HUES48 (cell line): ENCODE measurements around the gene ZNF516.

ENCODE experiments used
- H3K27ac ChIP-seq: one replicate; pipeline ENCODE4 v1.7.0; 2013; ENCODE audit warnings: low read depth, low read length, inconsistent platforms
- H3K27me3 ChIP-seq: 2 replicates; pipeline ENCODE4 v1.6.1; 2013; ENCODE audit warnings: mild to moderate bottlenecking, low read length; ENCODE audit not compliant: control insufficient read depth, insufficient read depth
- H3K36me3 ChIP-seq: 2 replicates; pipeline ENCODE4 v1.6.1; 2013; ENCODE audit warnings: low read length; ENCODE audit not compliant: control insufficient read depth, insufficient read depth
- H3K4me1 ChIP-seq: 2 replicates; pipeline ENCODE4 v1.6.1; 2013; ENCODE audit warnings: mild to moderate bottlenecking, low read length; ENCODE audit not compliant: control insufficient read depth, insufficient read depth
- H3K4me3 ChIP-seq: 2 replicates; pipeline ENCODE4 v1.5.1; 2013; ENCODE audit warnings: mild to moderate bottlenecking, low read depth, low read length
- H3K9ac ChIP-seq: 2 replicates; pipeline ENCODE4 v1.6.1; 2013; ENCODE audit warnings: mild to moderate bottlenecking, low read depth, low read length, moderate library complexity
- H3K9me3 ChIP-seq: 2 replicates; pipeline ENCODE4 v1.6.1; 2013; ENCODE audit warnings: low read length; ENCODE audit not compliant: control insufficient read depth, insufficient read depth

Gene ZNF516

GRCh38 chr18:76444446-76445105 lies 50.5 kb downstream of the ZNF516 start:
- H3K36me3 ChIP-seq, result peaks cover 17% of the 10 kb centered on the region
- no peak overlapping the region for H3K9ac ChIP-seq
- H3K4me1 ChIP-seq, result peaks cover under 1% of the 10 kb centered on the region; the same call in 1 of the 2 replicates
- H3K4me3 ChIP-seq, result no peak overlapping the region
- H3K27ac ChIP-seq, result no peak overlapping the region
- no peaks in the 10 kb centered on the region for H3K9me3 ChIP-seq
- H3K27me3 ChIP-seq, result no peaks in the 10 kb centered on the region; the same call in 1 of the 2 replicates

GRCh38 chr18:76443519-76444445 lies 51.3 kb downstream of the ZNF516 start:
- H3K4me3 ChIP-seq, result no peak overlapping the region
- H3K9me3 ChIP-seq, result no peaks in the 10 kb centered on the region
- H3K9ac ChIP-seq, result no peak overlapping the region
- no peaks in the 10 kb centered on the region for H3K4me1 ChIP-seq
- no peaks in the 10 kb centered on the region for H3K27me3 ChIP-seq
- no peak overlapping the region for H3K27ac ChIP-seq
- peaks cover 17% of the 10 kb centered on the region for H3K36me3 ChIP-seq

DNA sequence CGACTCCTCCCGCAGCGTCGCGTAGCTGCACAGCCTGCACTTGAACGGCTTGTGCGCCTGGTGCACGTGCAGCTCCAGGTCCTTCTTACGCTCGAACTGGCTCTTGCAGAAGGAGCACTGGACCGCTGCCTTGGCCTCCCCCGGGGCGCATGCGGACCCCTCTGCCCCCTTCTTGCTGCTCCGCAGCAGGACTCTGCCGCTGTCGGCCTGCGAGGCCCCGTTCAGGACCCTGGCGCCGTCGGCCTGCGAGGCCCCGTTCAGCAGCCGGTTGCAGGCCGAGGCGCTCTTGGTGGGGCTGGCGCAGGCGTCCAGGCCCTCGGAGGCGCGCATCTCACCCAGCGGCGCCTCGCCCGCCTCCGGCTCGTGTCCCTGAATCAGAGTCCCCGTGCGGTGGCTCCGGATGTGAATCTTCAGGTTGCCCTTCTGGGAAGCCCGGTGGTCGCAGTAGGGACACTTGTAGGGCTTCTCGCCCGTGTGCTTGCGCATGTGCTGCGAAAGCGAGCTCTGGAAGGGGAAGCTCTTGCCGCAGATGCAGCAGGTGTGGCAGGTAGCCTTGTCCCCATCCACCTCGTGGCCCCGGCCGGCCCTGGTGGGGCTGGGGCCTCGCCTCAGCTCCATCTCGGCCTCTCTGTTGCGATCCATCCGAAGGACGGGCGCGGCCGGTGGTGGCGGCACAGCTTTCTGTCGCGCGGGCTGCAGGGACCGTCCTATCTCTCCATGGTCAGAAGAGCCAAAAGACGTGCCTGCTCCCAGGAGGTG lies 52.5 kb downstream of the ZNF516 start:
- H3K4me3 ChIP-seq, result no peak overlapping the region
- H3K9ac ChIP-seq, result no peak overlapping the region
- no peaks in the 10 kb centered on the region for H3K9me3 ChIP-seq
- no peak overlapping the region for H3K27ac ChIP-seq
- no peaks in the 10 kb centered on the region for H3K4me1 ChIP-seq
- peaks cover 17% of the 10 kb centered on the region for H3K36me3 ChIP-seq
- no peaks in the 10 kb centered on the region for H3K27me3 ChIP-seq

- H3K4me3 ChIP-seq, result no peak overlapping the region
- no peaks in the 10 kb centered on the region for H3K9me3 ChIP-seq
- H3K27me3 ChIP-seq, result no peaks in the 10 kb centered on the region
- H3K36me3 ChIP-seq, result peaks cover 17% of the 10 kb centered on the region
- H3K27ac ChIP-seq, result no peak overlapping the region
- no peaks in the 10 kb centered on the region for H3K4me1 ChIP-seq
- H3K9ac ChIP-seq, result no peak overlapping the region
Measured at GRCh38 chr18:76441668-76442412, 53.2 kb downstream of the ZNF516 start.

GRCh38 chr18:76441002-76441667 lies 53.9 kb downstream of the ZNF516 start:
- Histone ChIP-seq H3K36me3 (peaks cover 17% of the 10 kb centered on the region), H3K4me3 (no peak overlapping the region), H3K9ac (no peak overlapping the region), H3K27me3 (no peaks in the 10 kb centered on the region), H3K9me3 (no peaks in the 10 kb centered on the region), H3K4me1 (no peaks in the 10 kb centered on the region), H3K27ac (no peak overlapping the region)

DNA sequence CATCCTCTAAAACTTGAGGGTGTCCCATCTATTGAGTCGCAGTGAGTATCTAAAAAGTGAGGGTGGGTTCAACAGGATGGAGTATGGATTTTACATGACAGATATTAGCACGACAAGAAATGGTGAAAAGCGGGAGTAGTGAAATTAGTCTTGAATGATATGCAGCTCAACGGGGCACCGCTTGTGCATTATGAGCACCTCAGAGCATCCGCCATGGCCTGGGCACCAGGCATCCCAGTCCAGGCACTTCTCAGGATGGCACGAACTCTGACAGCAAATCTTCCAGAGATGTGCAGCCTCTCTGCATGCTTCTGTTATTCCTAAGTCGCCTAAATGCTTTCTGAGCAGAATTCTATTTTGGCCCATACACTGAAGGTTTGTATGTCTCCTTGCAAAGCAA lies 57.1 kb downstream of the ZNF516 start:
- Histone ChIP-seq H3K27me3 (no peaks in the 10 kb centered on the region), H3K9me3 (no peaks in the 10 kb centered on the region), H3K27ac (no peak overlapping the region), H3K36me3 (peaks cover 17% of the 10 kb centered on the region), H3K4me3 (no peak overlapping the region), H3K4me1 (no peaks in the 10 kb centered on the region), H3K9ac (no peak overlapping the region)

GRCh38 chr18:76437011-76437410 lies 58.0 kb downstream of the ZNF516 start:
- no peak overlapping the region for H3K4me3 ChIP-seq
- no peak overlapping the region for H3K27ac ChIP-seq
- H3K36me3 ChIP-seq, result peaks cover 14% of the 10 kb centered on the region
- H3K9me3 ChIP-seq, result no peaks in the 10 kb centered on the region
- no peaks in the 10 kb centered on the region for H3K4me1 ChIP-seq
- H3K27me3 ChIP-seq, result no peaks in the 10 kb centered on the region
- no peak overlapping the region for H3K9ac ChIP-seq

DNA sequence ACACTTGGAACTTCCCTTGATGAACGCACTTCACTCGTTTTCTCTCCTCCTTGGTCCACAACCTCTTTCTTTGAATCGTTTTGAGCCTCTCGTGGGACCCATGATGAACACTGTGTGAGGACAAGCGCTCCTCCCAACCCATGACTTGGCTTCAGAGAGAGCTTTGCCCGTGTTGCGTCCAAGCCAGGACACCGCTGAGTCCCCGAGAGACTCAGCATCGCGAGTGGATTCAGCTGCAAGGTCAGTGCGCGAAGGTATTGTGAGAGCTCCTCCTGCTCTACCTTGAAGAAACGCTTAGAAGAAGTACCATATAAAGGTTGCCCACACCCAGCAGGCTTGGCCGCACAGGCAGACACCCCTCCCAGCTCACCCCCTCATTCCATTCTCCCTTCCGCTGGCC lies 58.7 kb downstream of the ZNF516 start:
- H3K4me1 ChIP-seq, result no peaks in the 10 kb centered on the region
- no peaks in the 10 kb centered on the region for H3K27me3 ChIP-seq
- H3K9ac ChIP-seq, result no peak overlapping the region
- H3K27ac ChIP-seq, result no peak overlapping the region
- H3K4me3 ChIP-seq, result no peak overlapping the region
- H3K9me3 ChIP-seq, result no peaks in the 10 kb centered on the region
- peaks cover 14% of the 10 kb centered on the region for H3K36me3 ChIP-seq

DNA sequence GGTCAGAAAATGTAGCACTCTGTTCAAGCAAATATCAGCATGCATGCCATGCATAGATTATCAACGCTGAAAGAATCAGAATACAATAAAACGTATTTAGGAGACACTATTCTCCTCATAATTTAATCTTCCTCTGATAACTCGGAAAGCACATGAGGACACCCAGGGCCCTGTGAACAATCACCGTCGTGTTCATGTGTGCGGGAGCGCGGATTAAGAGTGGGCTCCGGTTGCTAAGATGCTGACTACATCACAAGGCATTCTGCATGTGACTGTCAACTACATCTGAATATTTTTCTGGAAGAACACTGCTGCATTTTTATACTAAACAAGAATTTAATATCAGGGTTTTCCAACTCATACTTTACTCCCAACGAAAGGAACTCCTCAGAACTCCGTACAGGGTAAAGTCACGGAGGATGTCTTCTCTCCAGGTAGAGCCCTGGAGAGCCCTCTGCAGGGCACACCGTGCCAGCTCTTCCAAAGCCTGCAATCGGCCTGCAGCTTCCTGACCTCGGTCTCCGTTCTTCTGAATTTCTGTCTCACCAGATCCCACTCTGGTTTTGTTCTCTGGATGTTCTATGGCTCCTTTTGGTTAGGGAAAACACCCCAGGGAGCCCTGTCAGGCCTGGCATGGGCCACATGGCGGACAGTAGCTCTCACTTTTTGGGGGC lies 59.6 kb downstream of the ZNF516 start:
- H3K9me3 ChIP-seq, result no peaks in the 10 kb centered on the region
- H3K9ac ChIP-seq, result no peak overlapping the region
- H3K36me3 ChIP-seq, result peaks cover 5% of the 10 kb centered on the region; the same call in 1 of the 2 replicates
- H3K4me1 ChIP-seq, result no peaks in the 10 kb centered on the region
- H3K27me3 ChIP-seq, result no peaks in the 10 kb centered on the region
- H3K27ac ChIP-seq, result no peak overlapping the region
- H3K4me3 ChIP-seq, result no peak overlapping the region

- Histone ChIP-seq H3K27me3 (no peaks in the 10 kb centered on the region), H3K27ac (no peak overlapping the region), H3K9ac (no peak overlapping the region), H3K4me3 (no peak overlapping the region), H3K36me3 (no peaks in the 10 kb centered on the region), H3K9me3 (no peaks in the 10 kb centered on the region), H3K4me1 (no peaks in the 10 kb centered on the region)
Measured at GRCh38 chr18:76434452-76434851, 60.6 kb downstream of the ZNF516 start.
